Spleen (tissue), 7 donors: ENCODE data around the gene SEPTIN12.

ENCODE experiments used
- CTCF ChIP-seq, 11 experiments: fragments of 200-600 bp in 7 of 11; fragments of 450-650 bp in 4 of 11; sonication (generic) in 4 of 11; IDR thresholded peaks in 8 of 11; conservative IDR thresholded peaks in 3 of 11; 1 replicate in 7 of 11; 2 replicates in 4 of 11; pipeline versions ENCODE4 v1.4.0 to v1.8.0; 2016 to 2021; ENCODE audit warnings: antibody characterized with exemption in 11 of 11, inconsistent platforms in 4 of 11, mild to moderate bottlenecking in 1 of 11
- POLR2A ChIP-seq, 3 donors: fragments of 450-650 bp; IDR thresholded peaks; one replicate each; pipeline ENCODE4 v1.5.1; 2017; ENCODE audit warnings: antibody characterized with exemption in 3 of 3, mild to moderate bottlenecking in 1 of 3
- POLR2AphosphoS5 ChIP-seq, 3 donors: sonication (generic); formaldehyde crosslinking; IDR thresholded peaks; one replicate each; pipeline ENCODE4 v1.5.1; 2017; ENCODE audit warnings: antibody characterized with exemption in 3 of 3
- donor health status: DM: no; HTN: no; CAD: no; lungs with moderate emphysema.
- donor health status: DM: no; HTN: no; CAD: no.
- donor health status: DM: no; HTN: no; CAD: no.

- no peak for TF ChIP-seq POLR2AphosphoS5 (IDR thresholded peaks at IDR 0.05)
- no peak for TF ChIP-seq CTCF (IDR thresholded peaks at IDR 0.05 in 8 of 11, conservative IDR thresholded peaks at IDR 0.05 in 3 of 11)
- TF ChIP-seq POLR2A (IDR thresholded peaks at IDR 0.05): no peak
Observed at GRCh38 chr16:4788489-4788889, 344 bp upstream of the SEPTIN12 start.
